Lung (tissue), 12 donors: Measurements from ENCODE around the gene SLC66A2. TPM values are rescaled to one million over a fixed set of nuclear protein-coding genes. Genes with fewer than 3 reads are reported as not detected.

ENCODE experiments used
- ATAC-seq: fragments of 200-7000 bp; cut with Tn5 transposase; one replicate; pipeline ENCODE4 v1.9.1; 2020; ENCODE audit warnings: moderate number of reproducible peaks; ENCODE audit not compliant: insufficient read depth, low FRiP score
- DNase-seq, 3 donors: peaks; one replicate each; pipeline ENCODE4 v3.0.0-alpha.2; 2013 to 2017
- H3K27ac ChIP-seq, 2 donors: one replicate each; pipeline ENCODE4 v1.5.1; 2013; ENCODE audit warnings: mild to moderate bottlenecking in 2 of 2, moderate library complexity in 2 of 2, control low read depth in 1 of 2, inconsistent platforms in 1 of 2, low read depth in 1 of 2, low read length in 1 of 2
- H3K27me3 ChIP-seq, 3 donors: one replicate each; pipeline ENCODE4 v1.5.1; 2013; ENCODE audit warnings: low read length in 2 of 3; ENCODE audit not compliant: control insufficient read depth in 3 of 3, insufficient read depth in 3 of 3
- H3K36me3 ChIP-seq, 4 donors: one replicate each; pipeline ENCODE4 v1.5.1; 2013; ENCODE audit warnings: low read length in 4 of 4, mild to moderate bottlenecking in 1 of 4, moderate library complexity in 1 of 4; ENCODE audit not compliant: control insufficient read depth in 4 of 4, insufficient read depth in 4 of 4
- H3K4me1 ChIP-seq, 5 donors: one replicate each; pipeline ENCODE4 v1.5.1; 2013; ENCODE audit warnings: low read length in 5 of 5, mild to moderate bottlenecking in 2 of 5, moderate library complexity in 1 of 5; ENCODE audit not compliant: control insufficient read depth in 5 of 5, insufficient read depth in 5 of 5
- H3K4me3 ChIP-seq: one replicate; pipeline ENCODE4 v1.5.1; 2013; ENCODE audit warnings: mild to moderate bottlenecking, control low read depth, moderate library complexity
- H3K9ac ChIP-seq, 2 donors: one replicate each; pipeline ENCODE4 v1.5.1; 2013; ENCODE audit warnings: low read length in 2 of 2, control low read depth in 1 of 2; ENCODE audit not compliant: insufficient read depth in 1 of 2
- H3K9me3 ChIP-seq, 4 donors: one replicate each; pipeline ENCODE4 v1.5.1; 2013; ENCODE audit warnings: low read length in 3 of 4, mild to moderate bottlenecking in 1 of 4, moderate library complexity in 1 of 4; ENCODE audit not compliant: control insufficient read depth in 4 of 4, insufficient read depth in 3 of 4
- CTCF ChIP-seq: IDR thresholded peaks from 2 replicates; pipeline ENCODE4 v1.5.1; 2012; ENCODE audit warnings: mild to moderate bottlenecking; ENCODE audit errors: control extremely low read depth, extremely low read depth
- WGBS, 2 donors: extraction: QIAGEN DNeasy Blood & Tissue Kit; methylation state at CpG; one replicate each; pipeline ENCODE4 v1.1.7; 2013; 5-methylcytosine and 5-hydroxymethylcytosine counted together
- polyA plus RNA-seq, 2 donors: library from polyadenylated mRNA; stranded (reverse); fragments of 200-250 nt; gene quantifications; one replicate each; pipeline ENCODE4 v1.2.1, GENCODE V29; 2013
- total RNA-seq, 2 donors: library from RNA; depleted of rRNA in 1 of 2; stranded (reverse); fragments of >200 nt in 1 of 2; gene quantifications; one replicate each; pipeline ENCODE4 v1.2.1, GENCODE V29; 2014 to 2021
- donor health status: control.
- donor health status: control.
- donor health status: Bipolar disorder and iron deficiency.
- donor health status: healthy.
- donor health status: DM: yes; HTN: yes; CAD: no.

The SLC66A2 gene
- total and polyA plus RNA-seq, 4 donors, result 26.5 to 71.8 (median 62.3) TPM

DNA sequence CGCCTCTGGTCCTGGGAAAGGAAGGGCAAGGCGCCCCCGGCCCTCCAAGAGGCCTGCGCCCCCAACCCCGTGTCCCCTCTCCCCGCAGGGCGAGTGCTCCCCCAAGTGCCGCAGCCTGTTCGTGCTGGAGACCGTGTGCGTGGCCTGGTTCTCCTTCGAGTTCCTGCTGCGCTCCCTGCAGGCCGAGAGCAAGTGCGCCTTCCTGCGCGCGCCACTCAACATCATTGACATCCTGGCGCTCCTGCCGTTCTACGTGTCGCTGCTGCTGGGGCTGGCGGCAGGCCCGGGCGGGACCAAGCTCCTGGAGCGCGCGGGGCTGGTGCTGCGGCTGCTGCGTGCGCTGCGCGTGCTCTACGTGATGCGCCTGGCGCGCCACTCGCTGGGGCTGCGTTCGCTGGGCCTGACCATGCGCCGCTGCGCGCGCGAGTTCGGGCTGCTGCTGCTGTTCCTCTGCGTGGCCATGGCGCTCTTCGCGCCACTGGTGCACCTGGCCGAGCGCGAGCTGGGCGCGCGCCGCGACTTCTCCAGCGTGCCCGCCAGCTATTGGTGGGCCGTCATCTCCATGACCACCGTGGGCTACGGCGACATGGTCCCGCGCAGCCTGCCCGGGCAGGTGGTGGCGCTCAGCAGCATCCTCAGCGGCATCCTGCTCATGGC is 52.4 kb downstream of the SLC66A2 start:
- no peak overlapping the region for H3K4me3 ChIP-seq
- peaks cover 0 to 20% (median 6%) of the 10 kb centered on the region in 4 donors for H3K36me3 ChIP-seq
- H3K9ac ChIP-seq, result no peak overlapping the region
- DNase-seq (no peak), ATAC-seq (no peak)
- peaks cover 0 to 3% (median 0%) of the 10 kb centered on the region in 5 donors for H3K4me1 ChIP-seq
- 70 to 85% methylated on average over 65 to 70 of the region's 70 CpGs for WGBS, 2 donors
- peaks cover 0 to 19% (median 8%) of the 10 kb centered on the region in 4 donors for H3K9me3 ChIP-seq
- no peak overlapping the region for H3K27ac ChIP-seq
- no peaks in the 10 kb centered on the region for H3K27me3 ChIP-seq
- TF ChIP-seq CTCF, result no peak

GRCh38 chr18:79897940-79898625 is 53.4 kb downstream of the SLC66A2 start:
- peaks cover 0 to 10% (median under 1%) of the 10 kb centered on the region in 4 donors for H3K36me3 ChIP-seq
- H3K27ac ChIP-seq, result no peak overlapping the region
- no peak for TF ChIP-seq CTCF
- 96 to 97% methylated on average over 15 of the region's 15 CpGs for WGBS, 2 donors
- ATAC-seq (no peak), DNase-seq (no peak)
- H3K4me3 ChIP-seq, result no peak overlapping the region
- H3K9ac ChIP-seq, result no peak overlapping the region
- no peaks in the 10 kb centered on the region for H3K27me3 ChIP-seq
- H3K9me3 ChIP-seq, result peaks cover 0 to 17% (median 10%) of the 10 kb centered on the region in 4 donors
- H3K4me1 ChIP-seq, result peaks cover 0 to 3% (median 0%) of the 10 kb centered on the region in 5 donors

- DNase-seq, result no peak
- Histone ChIP-seq H3K27me3 (no peaks in the 10 kb centered on the region), H3K9me3 (peaks cover 0 to 17% (median 7%) of the 10 kb centered on the region in 4 donors), H3K4me1 (peaks cover 0 to 3% (median 0%) of the 10 kb centered on the region in 5 donors), H3K4me3 (no peak overlapping the region), H3K27ac (no peak overlapping the region), H3K36me3 (no peaks in the 10 kb centered on the region), H3K9ac (no peak overlapping the region)
- ATAC-seq, result no peak
- TF ChIP-seq CTCF, result no peak
- WGBS, 2 donors, result 63 to 97% methylated on average over 3 of the region's 3 CpGs
Observed at GRCh38 chr18:79896738-79897137, 54.7 kb downstream of the SLC66A2 start.
